Natural killer cell (primary cell): ENCODE results near the gene ARMH1. TPM values are rescaled to one million over a fixed set of nuclear protein-coding genes. Genes with fewer than 3 reads are reported as not detected.

Experiments used
- ATAC-seq, 3 donors: fragments of 150-1000 bp in 2 of 3; fragments of 200-7000 bp in 1 of 3; cut with Tn5 transposase; 1 replicate in 1 of 3; 2 replicates in 2 of 3; pipeline ENCODE4 v1.10.0; 2021; ENCODE audit warnings: mild to moderate bottlenecking in 2 of 3, moderate library complexity in 2 of 3
- DNase-seq, 2 donors: peaks; one replicate each; pipeline versions ENCODE4 v3.0.0 to v3.0.0-alpha.2; 2013 to 2021; ENCODE audit warnings: mixed read lengths in 1 of 2
- H3K27ac ChIP-seq: one replicate; pipeline ENCODE4 v1.5.1; 2013; ENCODE audit warnings: mild to moderate bottlenecking, low read length
- H3K27me3 ChIP-seq: one replicate; pipeline ENCODE4 v1.6.1; 2013; ENCODE audit warnings: low read length; ENCODE audit not compliant: control insufficient read depth, insufficient read depth
- H3K36me3 ChIP-seq: one replicate; pipeline ENCODE4 v1.6.1; 2013; ENCODE audit warnings: low read length; ENCODE audit not compliant: control insufficient read depth, insufficient read depth
- H3K4me1 ChIP-seq: one replicate; pipeline ENCODE4 v1.6.1; 2013; ENCODE audit warnings: low read length; ENCODE audit not compliant: control insufficient read depth, insufficient read depth
- H3K4me3 ChIP-seq: one replicate; pipeline ENCODE4 v1.5.1; 2013; ENCODE audit warnings: low read length
- H3K9me3 ChIP-seq: one replicate; pipeline ENCODE4 v1.6.1; 2013; ENCODE audit warnings: low read length; ENCODE audit not compliant: control insufficient read depth, insufficient read depth
- H3K27ac Mint-ChIP-seq, 2 donors: one replicate each; pipeline ENCODE4 v1.8.0; 2022; ENCODE audit warnings: mild to moderate bottlenecking in 2 of 2, mixed read lengths in 2 of 2, moderate library complexity in 1 of 2
- H3K27me3 Mint-ChIP-seq, 2 donors: one replicate each; pipeline ENCODE4 v1.8.0; 2022; ENCODE audit warnings: low read depth in 2 of 2, mixed read lengths in 2 of 2
- H3K36me3 Mint-ChIP-seq: one replicate; pipeline ENCODE4 v1.8.0; 2022; ENCODE audit warnings: mixed read lengths
- H3K4me1 Mint-ChIP-seq, 2 donors: one replicate each; pipeline ENCODE4 v1.8.0; 2022; ENCODE audit warnings: mixed read lengths in 2 of 2
- H3K4me3 Mint-ChIP-seq: one replicate; pipeline ENCODE4 v1.8.0; 2022; ENCODE audit warnings: mild to moderate bottlenecking, moderate library complexity, mixed read lengths
- H3K9me3 Mint-ChIP-seq, 2 donors: one replicate each; pipeline ENCODE4 v1.8.0; 2022; ENCODE audit warnings: mixed read lengths in 2 of 2
- CTCF ChIP-seq: fragments of 200-600 bp; IDR thresholded peaks from one replicate; pipeline ENCODE4 v1.8.0; 2022; ENCODE audit warnings: antibody characterized with exemption
- WGBS: methylation state at CpG from one replicate; pipeline ENCODE4 v1.1.7; 2013; ENCODE audit warnings: missing lambda C conversion rate; ENCODE audit not compliant: insufficient coverage; 5-methylcytosine and 5-hydroxymethylcytosine counted together
- intact Hi-C: fragments of 100-400 bp; cut with micrococcal nuclease; formaldehyde crosslinking; loops from one replicate; pipeline ENCODE4 v1.14.2; 2022
- total RNA-seq, 4 donors: library from RNA; stranded (reverse); fragments of 120-200 nt in 1 of 4; gene quantifications; one replicate each; pipeline versions ENCODE4 v1.2.3 to v1.2.4, GENCODE V29; 2013 to 2022

Gene ARMH1
- total RNA-seq, 3 donors from 2014 or later (not counting 1 experiment from before 2014, with no cell fraction given), result 1.5 to 25.5 (median 5.0) TPM

DNA sequence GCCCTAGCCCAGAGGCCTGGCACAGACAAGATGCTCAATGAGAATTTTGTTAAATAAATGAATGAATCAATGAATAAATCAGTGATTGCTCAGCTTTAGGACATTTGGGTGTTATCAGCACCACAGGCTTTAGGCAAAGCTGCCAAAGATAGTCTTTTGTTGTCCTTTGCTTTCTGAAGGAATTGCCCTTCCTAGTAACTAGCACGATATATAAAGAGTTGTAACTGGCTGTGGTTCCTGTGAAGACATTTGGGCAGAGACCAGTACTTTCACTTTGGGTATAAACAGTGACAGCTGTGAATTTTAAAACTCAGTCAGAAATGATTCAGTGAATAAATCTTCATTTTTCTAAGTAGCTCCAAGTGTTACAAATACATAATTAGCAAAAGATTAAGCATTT, 43.1 kb downstream of the ARMH1 start:
- H3K27me3 Mint-ChIP-seq, result no peaks in the 10 kb centered on the region
- intact Hi-C loops, result loop anchor here (5.0 kb wide), 1 partner anchor 585 kb away; no protein-coding TSS in a partner anchor
- H3K4me3 Mint-ChIP-seq, result no peak overlapping the region
- 33% methylated on average over 1 of the region's 1 CpG for WGBS
- Histone ChIP-seq H3K27ac (no peak overlapping the region), H3K27me3 (no peaks in the 10 kb centered on the region), H3K36me3 (no peaks in the 10 kb centered on the region), H3K4me1 (peaks cover 36% of the 10 kb centered on the region), H3K4me3 (no peak overlapping the region), H3K9me3 (no peaks in the 10 kb centered on the region)
- TF ChIP-seq CTCF, result no peak
- H3K4me1 Mint-ChIP-seq, result peaks cover 47 to 49% of the 10 kb centered on the region in 2 donors
- no peak for DNase-seq
- H3K36me3 Mint-ChIP-seq, result no peaks in the 10 kb centered on the region
- no peaks in the 10 kb centered on the region for H3K9me3 Mint-ChIP-seq
- ATAC-seq, result no peak
- peak overlapping the region; percentile 7 to 64 for H3K27ac Mint-ChIP-seq

GRCh38 chr1:44718091-44718490, 43.6 kb downstream of the ARMH1 start:
- no peak overlapping the region for H3K27ac ChIP-seq
- 84% methylated on average over 6 of the region's 6 CpGs for WGBS
- ATAC-seq, result no peak
- H3K27me3 ChIP-seq, result no peaks in the 10 kb centered on the region
- H3K4me1 ChIP-seq, result peaks cover 41% of the 10 kb centered on the region
- Mint-ChIP-seq H3K4me3 (no peak overlapping the region), H3K36me3 (no peaks in the 10 kb centered on the region), H3K9me3 (no peaks in the 10 kb centered on the region), H3K4me1 (peaks cover 50 to 52% of the 10 kb centered on the region in 2 donors), H3K27me3 (no peaks in the 10 kb centered on the region), H3K27ac (peak overlapping the region; percentile 7 to 64)
- no peak for TF ChIP-seq CTCF
- H3K36me3 ChIP-seq, result no peaks in the 10 kb centered on the region
- no peak for DNase-seq
- intact Hi-C loops, result loop anchor here (5.0 kb wide), 1 partner anchor 584 kb away; no protein-coding TSS in a partner anchor
- H3K9me3 ChIP-seq, result no peaks in the 10 kb centered on the region
- H3K4me3 ChIP-seq, result no peak overlapping the region

DNA sequence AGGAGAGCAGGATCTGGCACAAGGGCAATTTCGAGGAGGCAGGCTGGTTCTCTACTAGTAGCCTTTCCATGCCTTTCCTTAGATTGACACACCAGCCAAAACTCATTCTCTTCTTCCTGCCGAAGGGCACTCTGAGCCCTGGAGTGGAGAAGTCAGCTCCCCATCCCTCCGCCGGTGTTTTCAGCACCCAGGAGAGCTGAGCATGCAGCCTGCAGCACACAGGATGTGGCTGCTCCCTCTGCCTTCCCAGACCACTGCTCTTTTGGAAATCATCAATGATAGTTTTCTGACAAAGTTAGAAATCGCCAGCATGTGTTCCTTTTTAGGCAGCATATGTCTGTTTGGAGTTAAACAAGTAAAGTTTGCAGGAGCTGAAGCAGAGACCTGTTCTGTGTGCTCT, 44.8 kb downstream of the ARMH1 start:
- intact Hi-C loops, result loop anchor here (5.0 kb wide), 1 partner anchor 583 kb away; no protein-coding TSS in a partner anchor
- ATAC-seq, result no peak
- Histone ChIP-seq H3K36me3 (no peaks in the 10 kb centered on the region), H3K27me3 (no peaks in the 10 kb centered on the region), H3K4me1 (peaks cover 52% of the 10 kb centered on the region), H3K4me3 (no peak overlapping the region), H3K9me3 (no peaks in the 10 kb centered on the region), H3K27ac (no peak overlapping the region)
- no peak for DNase-seq
- no peak for TF ChIP-seq CTCF
- no peak overlapping the region for H3K27ac Mint-ChIP-seq
- H3K27me3 Mint-ChIP-seq, result no peaks in the 10 kb centered on the region
- 72% methylated on average over 5 of the region's 5 CpGs for WGBS
- no peak overlapping the region for H3K4me3 Mint-ChIP-seq
- peaks cover 57 to 58% of the 10 kb centered on the region in 2 donors for H3K4me1 Mint-ChIP-seq
- H3K36me3 Mint-ChIP-seq, result no peaks in the 10 kb centered on the region
- H3K9me3 Mint-ChIP-seq, result no peaks in the 10 kb centered on the region

GRCh38 chr1:44720281-44720680, 45.8 kb downstream of the ARMH1 start:
- H3K4me1 ChIP-seq, result peaks cover 49% of the 10 kb centered on the region

More at GRCh38 chr1:44720281-44720680, 45.8 kb downstream of the ARMH1 start:
- intact Hi-C loops, result no loop called here
- H3K36me3 ChIP-seq, result no peaks in the 10 kb centered on the region
- no peak overlapping the region for H3K27ac ChIP-seq
- no peak for TF ChIP-seq CTCF
- no peaks in the 10 kb centered on the region for H3K27me3 ChIP-seq
- peak overlapping the region; percentile 93 to 95 for H3K27ac Mint-ChIP-seq
- no peaks in the 10 kb centered on the region for H3K9me3 Mint-ChIP-seq
- no peaks in the 10 kb centered on the region for H3K36me3 Mint-ChIP-seq
- WGBS, result 96% methylated on average over 4 of the region's 4 CpGs
- ATAC-seq (no peak), DNase-seq (no peak)
- H3K4me1 Mint-ChIP-seq, result peaks cover 51 to 57% of the 10 kb centered on the region in 2 donors
- H3K9me3 ChIP-seq, result no peaks in the 10 kb centered on the region
- peak overlapping the region; percentile 43 for H3K4me3 Mint-ChIP-seq
- no peak overlapping the region for H3K4me3 ChIP-seq
- H3K27me3 Mint-ChIP-seq, result no peaks in the 10 kb centered on the region
